Large intestine (tissue), 3 donors: ENCODE measurements around the gene LYSMD3. TPM values are rescaled to one million over a fixed set of nuclear protein-coding genes. Genes with fewer than 3 reads are reported as not detected.
A peak's percentile ranks its signal among the peaks of the same experiment; 100 is the strongest.

Experiments
- DNase-seq, 2 donors: peaks; one replicate each; pipeline versions ENCODE4 v3.0.0 to v3.0.0-alpha.2; 2013
- H3K27ac ChIP-seq: one replicate; pipeline ENCODE4 v1.5.1; 2013; ENCODE audit warnings: low read length
- H3K27me3 ChIP-seq: 2 replicates; pipeline ENCODE4 v1.6.1; 2013; ENCODE audit warnings: low read length; ENCODE audit not compliant: control insufficient read depth, insufficient read depth
- H3K36me3 ChIP-seq: 2 replicates; pipeline ENCODE4 v1.6.1; 2013; ENCODE audit warnings: low read length; ENCODE audit not compliant: control insufficient read depth, insufficient read depth
- H3K4me1 ChIP-seq: one replicate; pipeline ENCODE4 v1.6.1; 2013; ENCODE audit warnings: low read length; ENCODE audit not compliant: control insufficient read depth, insufficient read depth
- H3K4me3 ChIP-seq: one replicate; pipeline ENCODE4 v1.5.1; 2013; ENCODE audit warnings: low read length
- H3K9me3 ChIP-seq: one replicate; pipeline ENCODE4 v1.6.1; 2013; ENCODE audit warnings: mild to moderate bottlenecking, low read depth, low read length, moderate library complexity; ENCODE audit not compliant: control insufficient read depth
- WGBS: methylation state at CpG from one replicate; pipeline ENCODE4 v1.1.5; 2013; ENCODE audit warnings: low lambda C conversion rate; ENCODE audit not compliant: insufficient coverage; 5-methylcytosine and 5-hydroxymethylcytosine counted together
- polyA plus RNA-seq: library from polyadenylated mRNA; unstranded; fragments of 120-200 nt; gene quantifications from one replicate; pipeline ENCODE4 v1.2.1, GENCODE V29; 2013

LYSMD3 gene
- polyA plus RNA-seq, 1 donor = 25.4 TPM

GRCh38 chr5:90488791-90489190 is 40.6 kb downstream of the LYSMD3 start:
- Histone ChIP-seq H3K4me3 (no peak overlapping the region), H3K27ac (no peak overlapping the region)
- no CpG with 5 or more reads among the region's 2 CpGs for WGBS

GRCh38 chr5:90484540-90484939 is 44.8 kb downstream of the LYSMD3 start:
- Histone ChIP-seq H3K36me3 (no peaks in the 10 kb centered on the region), H3K27me3 (no peaks in the 10 kb centered on the region), H3K27ac (no peak overlapping the region), H3K4me3 (no peak overlapping the region), H3K4me1 (no peaks in the 10 kb centered on the region), H3K9me3 (no peaks in the 10 kb centered on the region)
- DNase-seq = no peak
- WGBS = 50% methylated on average over 1 of the region's 3 CpGs

More at GRCh38 chr5:90488791-90489190, 40.6 kb downstream of the LYSMD3 start:
- no peak for DNase-seq
- Histone ChIP-seq H3K4me1 (no peaks in the 10 kb centered on the region), H3K9me3 (no peaks in the 10 kb centered on the region), H3K27me3 (no peaks in the 10 kb centered on the region), H3K36me3 (no peaks in the 10 kb centered on the region)

- Histone ChIP-seq H3K9me3 (no peaks in the 10 kb centered on the region), H3K27me3 (no peaks in the 10 kb centered on the region), H3K4me1 (no peaks in the 10 kb centered on the region), H3K36me3 (no peaks in the 10 kb centered on the region), H3K4me3 (no peak overlapping the region), H3K27ac (no peak overlapping the region)
- WGBS = 100% methylated on average over 2 of the region's 8 CpGs
- DNase-seq = no peak
These were observed 46.2 kb downstream of the LYSMD3 start for GRCh38 chr5:90483206-90483605.

GRCh38 chr5:90480699-90481098 is 48.7 kb downstream of the LYSMD3 start:
- WGBS = no CpG with 5 or more reads among the region's 1 CpG
- no peak overlapping the region for H3K27ac ChIP-seq
- H3K4me3 ChIP-seq = no peak overlapping the region
- no peaks in the 10 kb centered on the region for H3K36me3 ChIP-seq
- H3K27me3 ChIP-seq = no peaks in the 10 kb centered on the region
- H3K9me3 ChIP-seq = no peaks in the 10 kb centered on the region
- no peak for DNase-seq
- H3K4me1 ChIP-seq = no peaks in the 10 kb centered on the region

- no peaks in the 10 kb centered on the region for H3K27me3 ChIP-seq
- H3K4me3 ChIP-seq = no peak overlapping the region
- no peak for DNase-seq
- no peaks in the 10 kb centered on the region for H3K9me3 ChIP-seq
- H3K4me1 ChIP-seq = no peaks in the 10 kb centered on the region
- no peak overlapping the region for H3K27ac ChIP-seq
- no peaks in the 10 kb centered on the region for H3K36me3 ChIP-seq
These were observed 49.6 kb downstream of the LYSMD3 start for GRCh38 chr5:90479611-90480385.

- Histone ChIP-seq H3K9me3 (no peaks in the 10 kb centered on the region), H3K27me3 (no peaks in the 10 kb centered on the region), H3K4me3 (no peak overlapping the region), H3K36me3 (no peaks in the 10 kb centered on the region), H3K27ac (no peak overlapping the region), H3K4me1 (no peaks in the 10 kb centered on the region)
- no peak for DNase-seq
- WGBS = 82% methylated on average over 5 of the region's 8 CpGs
These were observed 51.7 kb downstream of the LYSMD3 start for GRCh38 chr5:90477621-90478215.

- Histone ChIP-seq H3K4me1 (no peaks in the 10 kb centered on the region), H3K27ac (no peak overlapping the region), H3K36me3 (no peaks in the 10 kb centered on the region), H3K9me3 (no peaks in the 10 kb centered on the region), H3K4me3 (no peak overlapping the region), H3K27me3 (no peaks in the 10 kb centered on the region)
- no CpG with 5 or more reads among the region's 2 CpGs for WGBS
- no peak for DNase-seq
These were observed 52.3 kb downstream of the LYSMD3 start for GRCh38 chr5:90477073-90477472.

- H3K9me3 ChIP-seq = no peaks in the 10 kb centered on the region
- no peak overlapping the region for H3K4me3 ChIP-seq
- H3K27me3 ChIP-seq = no peaks in the 10 kb centered on the region
- no peak overlapping the region for H3K27ac ChIP-seq
- no peaks in the 10 kb centered on the region for H3K36me3 ChIP-seq
- 80% methylated on average over 1 of the region's 3 CpGs for WGBS
- H3K4me1 ChIP-seq = no peaks in the 10 kb centered on the region
- no peak for DNase-seq
These were observed 53.0 kb downstream of the LYSMD3 start for GRCh38 chr5:90476391-90476790.

GRCh38 chr5:90475436-90475980 is 53.9 kb downstream of the LYSMD3 start:
- no peaks in the 10 kb centered on the region for H3K36me3 ChIP-seq
- H3K27me3 ChIP-seq = no peaks in the 10 kb centered on the region
- H3K4me1 ChIP-seq = no peaks in the 10 kb centered on the region
- no CpG with 5 or more reads among the region's 17 CpGs for WGBS
- no peaks in the 10 kb centered on the region for H3K9me3 ChIP-seq
- H3K4me3 ChIP-seq = peak overlapping the region; percentile 60
- DNase-seq = peak in 1 of 2 donors; percentile 6
- H3K27ac ChIP-seq = no peak overlapping the region

GRCh38 chr5:90474235-90475107 is 54.9 kb downstream of the LYSMD3 start, which contains the start of the genes MBLAC2 and POLR3G:
TSS of gene MBLAC2 (minus strand) at chr5:90474771. CDS start at chr5:90474292, 479 bp downstream.
TSS of gene POLR3G (plus strand) at chr5:90474864. CDS start at chr5:90485568, 10,704 bp downstream.
- no CpG with 5 or more reads among the region's 73 CpGs for WGBS

More at GRCh38 chr5:90474235-90475107, 54.9 kb downstream of the LYSMD3 start, which contains the start of the genes MBLAC2 and POLR3G:
- peak within 1 kb of the TSS; percentile 60 for H3K4me3 ChIP-seq
- H3K4me1 ChIP-seq = no peaks in the 10 kb centered on the region
- H3K27ac ChIP-seq = peak within 1 kb of the TSS; percentile 68
- DNase-seq = peak; percentile 88 to 96
- no peaks in the 10 kb centered on the region for H3K36me3 ChIP-seq
- H3K27me3 ChIP-seq = no peaks in the 10 kb centered on the region
- no peaks in the 10 kb centered on the region for H3K9me3 ChIP-seq
